Stimulated activated naive CD8-positive, alpha-beta T cell treated with anti-CD3 and anti-CD28 coated beads, Interleukin-15, Interleukin-2, amounts not matched to agents 100 ng/mL and 50 ng/mL, for 24 hours (primary cell): ENCODE data around the gene RSRC1.
"Not testable (repeated sequence)": the region's sequence is repeated elsewhere in the genome, so short reads cannot be mapped to it uniquely, and the experiment has no call there.

ENCODE experiments used
- H3K27ac Mint-ChIP-seq: one replicate; pipeline ENCODE4 v1.8.0; 2021; ENCODE audit warnings: mild to moderate bottlenecking, mixed read lengths
- H3K27me3 Mint-ChIP-seq: one replicate; pipeline ENCODE4 v1.8.0; 2021; ENCODE audit warnings: mixed read lengths
- H3K36me3 Mint-ChIP-seq: one replicate; pipeline ENCODE4 v1.8.0; 2021; ENCODE audit warnings: low read depth, mixed read lengths
- H3K4me1 Mint-ChIP-seq: one replicate; pipeline ENCODE4 v1.8.0; 2021; ENCODE audit warnings: low read depth, mixed read lengths
- H3K4me3 Mint-ChIP-seq: one replicate; pipeline ENCODE4 v1.8.0; 2021; ENCODE audit warnings: mild to moderate bottlenecking, mixed read lengths
- H3K9me3 Mint-ChIP-seq: one replicate; pipeline ENCODE4 v1.8.0; 2021; ENCODE audit warnings: mixed read lengths

Gene RSRC1

GRCh38 chr3:158105710-158106253 lies 4.1 kb upstream of the RSRC1 start:
- Mint-ChIP-seq H3K27me3 (peaks cover 82% of the 10 kb centered on the region), H3K27ac (peak overlapping the region; percentile 67), H3K9me3 (no peaks in the 10 kb centered on the region), H3K4me1 (peaks cover 63% of the 10 kb centered on the region), H3K4me3 (peak overlapping the region; percentile 78), H3K36me3 (no peaks in the 10 kb centered on the region)

GRCh38 chr3:158106766-158107471 lies 3.0 kb upstream of the RSRC1 start:
- Mint-ChIP-seq H3K36me3 (no peaks in the 10 kb centered on the region), H3K27ac (peak overlapping the region; percentile 34), H3K4me3 (peak overlapping the region; percentile 71), H3K9me3 (no peaks in the 10 kb centered on the region), H3K27me3 (peaks cover 71% of the 10 kb centered on the region), H3K4me1 (peaks cover 74% of the 10 kb centered on the region)

- H3K4me1 Mint-ChIP-seq = peaks cover 77% of the 10 kb centered on the region
- peaks cover 4% of the 10 kb centered on the region for H3K36me3 Mint-ChIP-seq
- peaks cover 62% of the 10 kb centered on the region for H3K27me3 Mint-ChIP-seq
- H3K27ac Mint-ChIP-seq = no peak overlapping the region
- peak overlapping the region; percentile 71 for H3K4me3 Mint-ChIP-seq
- no peaks in the 10 kb centered on the region for H3K9me3 Mint-ChIP-seq
Observed at GRCh38 chr3:158107605-158108444, 2.1 kb upstream of the RSRC1 start.

- Mint-ChIP-seq H3K27ac (no peak overlapping the region), H3K36me3 (peaks cover 9% of the 10 kb centered on the region), H3K4me1 (peaks cover 75% of the 10 kb centered on the region), H3K27me3 (peaks cover 57% of the 10 kb centered on the region), H3K9me3 (peaks cover 1% of the 10 kb centered on the region), H3K4me3 (peak overlapping the region; percentile 22)
Observed at GRCh38 chr3:158108445-158108985, 1.4 kb upstream of the RSRC1 start.

GRCh38 chr3:158109295-158109803 lies 540 bp upstream of the RSRC1 start:
- Mint-ChIP-seq H3K36me3 (peaks cover 18% of the 10 kb centered on the region), H3K27me3 (peaks cover 49% of the 10 kb centered on the region), H3K9me3 (peaks cover 8% of the 10 kb centered on the region), H3K4me3 (peak overlapping the region; percentile 99), H3K4me1 (peaks cover 72% of the 10 kb centered on the region), H3K27ac (peak overlapping the region; percentile 87)

GRCh38 chr3:158110658-158111018 lies 749 bp downstream of the RSRC1 start:
- Mint-ChIP-seq H3K9me3 (peaks cover 8% of the 10 kb centered on the region), H3K36me3 (peaks cover 22% of the 10 kb centered on the region), H3K27ac (peak overlapping the region; percentile 87), H3K27me3 (peaks cover 39% of the 10 kb centered on the region), H3K4me1 (peaks cover 73% of the 10 kb centered on the region), H3K4me3 (peak overlapping the region; percentile 99)

- Mint-ChIP-seq H3K9me3 (peaks cover 8% of the 10 kb centered on the region), H3K4me1 (peaks cover 67% of the 10 kb centered on the region), H3K27me3 (peaks cover 29% of the 10 kb centered on the region), H3K27ac (no peak overlapping the region), H3K36me3 (peaks cover 22% of the 10 kb centered on the region), H3K4me3 (peak overlapping the region; percentile 49)
Observed at GRCh38 chr3:158111861-158112260, 2.0 kb downstream of the RSRC1 start.

GRCh38 chr3:158113595-158113994 lies 3.7 kb downstream of the RSRC1 start:
- Mint-ChIP-seq H3K27me3 (peaks cover 12% of the 10 kb centered on the region), H3K4me1 (peaks cover 58% of the 10 kb centered on the region)

GRCh38 chr3:158120330-158120729 lies 10.4 kb downstream of the RSRC1 start:
- Mint-ChIP-seq H3K27me3 (no peaks in the 10 kb centered on the region), H3K4me3 (no peak overlapping the region), H3K27ac (no peak overlapping the region), H3K4me1 (peaks cover 14% of the 10 kb centered on the region), H3K36me3 (peaks cover 33% of the 10 kb centered on the region), H3K9me3 (peaks cover 6% of the 10 kb centered on the region)

More at GRCh38 chr3:158113595-158113994, 3.7 kb downstream of the RSRC1 start:
- not testable (repeated sequence) for H3K27ac Mint-ChIP-seq, H3K9me3 Mint-ChIP-seq, H3K4me3 Mint-ChIP-seq
- H3K36me3 Mint-ChIP-seq = peaks cover 22% of the 10 kb centered on the region

- Mint-ChIP-seq H3K9me3 (peaks cover 16% of the 10 kb centered on the region), H3K36me3 (peaks cover 43% of the 10 kb centered on the region), H3K4me1 (peaks cover 10% of the 10 kb centered on the region), H3K27ac (no peak overlapping the region), H3K4me3 (no peak overlapping the region), H3K27me3 (no peaks in the 10 kb centered on the region)
Observed at GRCh38 chr3:158121295-158121694, 11.4 kb downstream of the RSRC1 start.

GRCh38 chr3:158122721-158123120 lies 12.8 kb downstream of the RSRC1 start:
- peaks cover 57% of the 10 kb centered on the region for H3K36me3 Mint-ChIP-seq
- H3K4me1 Mint-ChIP-seq = peaks cover 10% of the 10 kb centered on the region
- H3K4me3 Mint-ChIP-seq, H3K27ac Mint-ChIP-seq, H3K27me3 Mint-ChIP-seq: not testable (repeated sequence)
- peaks cover 29% of the 10 kb centered on the region for H3K9me3 Mint-ChIP-seq

- Mint-ChIP-seq H3K27me3 (no peaks in the 10 kb centered on the region), H3K9me3 (peaks cover 35% of the 10 kb centered on the region), H3K36me3 (peaks cover 85% of the 10 kb centered on the region), H3K4me1 (no peaks in the 10 kb centered on the region), H3K4me3 (no peak overlapping the region), H3K27ac (no peak overlapping the region)
Observed at GRCh38 chr3:158127250-158128219, 17.6 kb downstream of the RSRC1 start.

- H3K27me3 Mint-ChIP-seq = no peaks in the 10 kb centered on the region
- H3K4me1 Mint-ChIP-seq = no peaks in the 10 kb centered on the region
- no peak overlapping the region for H3K4me3 Mint-ChIP-seq
- H3K36me3 Mint-ChIP-seq = peaks cover 82% of the 10 kb centered on the region
- H3K27ac Mint-ChIP-seq = no peak overlapping the region
- H3K9me3 Mint-ChIP-seq = peaks cover 35% of the 10 kb centered on the region
Observed at GRCh38 chr3:158128755-158129154, 18.9 kb downstream of the RSRC1 start.

- Mint-ChIP-seq H3K27me3 (no peaks in the 10 kb centered on the region), H3K27ac (no peak overlapping the region), H3K4me1 (no peaks in the 10 kb centered on the region), H3K4me3 (no peak overlapping the region), H3K36me3 (peaks cover 52% of the 10 kb centered on the region), H3K9me3 (no peaks in the 10 kb centered on the region)
Observed at GRCh38 chr3:158134363-158134762, 24.5 kb downstream of the RSRC1 start.
